Endometrial microvascular endothelial cells (primary cell): ENCODE measurements around the gene HTR4. TPM values are rescaled to one million over a fixed set of nuclear protein-coding genes. Genes with fewer than 3 reads are reported as not detected.

ENCODE experiments used
- in situ Hi-C: cut with HindIII; loops from 2 replicates; pipeline ENCODE4 v1.10.0; 2017; ENCODE audit warnings: low sequenced_read_pairs, low pct_unique_long_range_greater_than_20kb; ENCODE audit errors: inconsistent ontology term
- total RNA-seq: library from RNA; depleted of rRNA; stranded (reverse); fragments of >200 nt; gene quantifications from one replicate; pipeline ENCODE4 v1.2.3, GENCODE V29; 2015; ENCODE audit errors: inconsistent ontology term

The HTR4 gene
- total RNA-seq, 1 donor from 2014 or later: not detected

- in situ Hi-C loops: no loop called here
Measured at GRCh38 chr5:148666353-148666752, 12.0 kb upstream of the HTR4 start.

- in situ Hi-C loops: no loop called here
Measured at GRCh38 chr5:148665431-148665830, 11.1 kb upstream of the HTR4 start.

- in situ Hi-C loops: no loop called here
Measured at GRCh38 chr5:148663509-148663908, 9.2 kb upstream of the HTR4 start.

- in situ Hi-C loops: no loop called here
Measured at GRCh38 chr5:148660346-148660660, 6.0 kb upstream of the HTR4 start.

GRCh38 chr5:148659641-148660345 lies 5.5 kb upstream of the HTR4 start:
- in situ Hi-C loops: no loop called here

- in situ Hi-C loops: no loop called here
Measured at GRCh38 chr5:148653291-148653835, 964 bp downstream of the HTR4 start.

- in situ Hi-C loops: no loop called here
Measured at GRCh38 chr5:148651528-148651927, 2.8 kb downstream of the HTR4 start.

GRCh38 chr5:148645527-148645926 lies 8.8 kb downstream of the HTR4 start:
- in situ Hi-C loops: no loop called here

GRCh38 chr5:148641735-148642134 lies 12.6 kb downstream of the HTR4 start:
- in situ Hi-C loops: no loop called here

- in situ Hi-C loops: no loop called here
Measured at GRCh38 chr5:148640471-148640870, 13.9 kb downstream of the HTR4 start.

- in situ Hi-C loops: no loop called here
Measured at GRCh38 chr5:148639081-148639480, 15.2 kb downstream of the HTR4 start.

GRCh38 chr5:148636353-148636752 lies 18.0 kb downstream of the HTR4 start:
- in situ Hi-C loops: no loop called here

GRCh38 chr5:148635321-148636083 lies 18.8 kb downstream of the HTR4 start:
- in situ Hi-C loops: no loop called here

GRCh38 chr5:148633067-148633377 lies 21.3 kb downstream of the HTR4 start:
- in situ Hi-C loops: no loop called here

GRCh38 chr5:148632255-148633066 lies 21.9 kb downstream of the HTR4 start:
- in situ Hi-C loops: no loop called here

- in situ Hi-C loops: no loop called here
Measured at GRCh38 chr5:148626986-148627385, 27.3 kb downstream of the HTR4 start.

- in situ Hi-C loops: no loop called here
Measured at GRCh38 chr5:148626081-148626613, 28.2 kb downstream of the HTR4 start.

GRCh38 chr5:148625250-148625649 lies 29.1 kb downstream of the HTR4 start:
- in situ Hi-C loops: no loop called here

- in situ Hi-C loops: no loop called here
Measured at GRCh38 chr5:148623741-148624140, 30.6 kb downstream of the HTR4 start.
